Measurements from ENCODE around the gene MTCH1. TPM values are rescaled to one million over a fixed set of nuclear protein-coding genes. Genes with fewer than 3 reads are reported as not detected.

MTCH1 gene, protein sequence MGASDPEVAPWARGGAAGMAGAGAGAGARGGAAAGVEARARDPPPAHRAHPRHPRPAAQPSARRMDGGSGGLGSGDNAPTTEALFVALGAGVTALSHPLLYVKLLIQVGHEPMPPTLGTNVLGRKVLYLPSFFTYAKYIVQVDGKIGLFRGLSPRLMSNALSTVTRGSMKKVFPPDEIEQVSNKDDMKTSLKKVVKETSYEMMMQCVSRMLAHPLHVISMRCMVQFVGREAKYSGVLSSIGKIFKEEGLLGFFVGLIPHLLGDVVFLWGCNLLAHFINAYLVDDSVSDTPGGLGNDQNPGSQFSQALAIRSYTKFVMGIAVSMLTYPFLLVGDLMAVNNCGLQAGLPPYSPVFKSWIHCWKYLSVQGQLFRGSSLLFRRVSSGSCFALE
- 216 TPM for total RNA-seq
- long read RNA-seq, transcript MTCH1-202 (12 exons, 2,057 nt) = major isoform, 460 of 999 reads
- long read RNA-seq, transcript MTCH1-201 (12 exons, 2,006 nt) = minor isoform, 392 of 999 reads
- long read RNA-seq, partial matches to known transcripts = 34 of 999 reads
- long read RNA-seq, other reads (novel, unspliced or antisense) = 107 of 999 reads

DNA sequence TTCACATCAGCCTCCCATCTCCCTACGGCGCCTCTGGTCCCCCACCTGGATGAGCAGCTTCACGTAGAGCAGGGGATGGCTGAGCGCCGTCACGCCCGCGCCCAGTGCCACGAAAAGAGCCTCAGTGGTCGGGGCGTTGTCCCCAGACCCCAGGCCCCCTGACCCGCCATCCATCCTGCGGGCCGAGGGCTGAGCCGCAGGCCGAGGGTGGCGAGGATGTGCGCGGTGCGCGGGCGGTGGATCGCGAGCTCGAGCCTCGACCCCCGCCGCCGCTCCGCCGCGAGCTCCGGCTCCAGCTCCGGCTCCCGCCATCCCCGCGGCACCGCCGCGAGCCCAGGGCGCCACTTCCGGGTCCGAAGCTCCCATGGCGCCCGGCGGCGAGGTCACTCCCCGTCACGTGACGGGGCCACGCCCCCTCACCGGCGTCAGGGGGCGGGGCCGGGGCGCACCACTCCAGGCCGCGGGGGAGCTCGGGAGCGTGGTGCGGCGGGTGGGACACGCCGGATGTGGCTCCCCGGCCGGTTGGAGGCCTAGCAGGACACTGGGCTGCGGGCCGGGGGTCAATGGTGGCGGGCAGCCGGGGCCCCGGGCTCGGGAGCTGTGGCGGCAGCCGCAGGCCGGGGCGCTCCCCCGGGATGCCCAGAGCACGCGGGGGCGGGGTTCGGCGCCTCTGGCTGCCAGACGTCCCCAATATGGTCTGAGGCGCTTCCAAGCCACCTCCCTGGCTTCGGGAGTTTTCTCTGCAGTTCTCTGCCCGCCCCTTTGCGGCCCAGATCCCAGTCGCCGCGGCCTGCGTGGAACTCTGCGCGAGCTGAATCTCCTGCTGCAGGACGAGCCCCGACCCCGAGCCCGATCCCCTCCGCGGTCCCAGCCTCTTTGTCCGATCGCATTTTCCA, at the start of gene MTCH1:
MTCH1 (minus strand) TSS at position 389 of the 896 bp plus-strand sequence; CDS start at position 366, 23 bp downstream.
- peak; percentile 95 for DNase-seq
- intact Hi-C loops (cut with micrococcal nuclease) = no loop called here
- peak; percentile 95 for ATAC-seq

DNA sequence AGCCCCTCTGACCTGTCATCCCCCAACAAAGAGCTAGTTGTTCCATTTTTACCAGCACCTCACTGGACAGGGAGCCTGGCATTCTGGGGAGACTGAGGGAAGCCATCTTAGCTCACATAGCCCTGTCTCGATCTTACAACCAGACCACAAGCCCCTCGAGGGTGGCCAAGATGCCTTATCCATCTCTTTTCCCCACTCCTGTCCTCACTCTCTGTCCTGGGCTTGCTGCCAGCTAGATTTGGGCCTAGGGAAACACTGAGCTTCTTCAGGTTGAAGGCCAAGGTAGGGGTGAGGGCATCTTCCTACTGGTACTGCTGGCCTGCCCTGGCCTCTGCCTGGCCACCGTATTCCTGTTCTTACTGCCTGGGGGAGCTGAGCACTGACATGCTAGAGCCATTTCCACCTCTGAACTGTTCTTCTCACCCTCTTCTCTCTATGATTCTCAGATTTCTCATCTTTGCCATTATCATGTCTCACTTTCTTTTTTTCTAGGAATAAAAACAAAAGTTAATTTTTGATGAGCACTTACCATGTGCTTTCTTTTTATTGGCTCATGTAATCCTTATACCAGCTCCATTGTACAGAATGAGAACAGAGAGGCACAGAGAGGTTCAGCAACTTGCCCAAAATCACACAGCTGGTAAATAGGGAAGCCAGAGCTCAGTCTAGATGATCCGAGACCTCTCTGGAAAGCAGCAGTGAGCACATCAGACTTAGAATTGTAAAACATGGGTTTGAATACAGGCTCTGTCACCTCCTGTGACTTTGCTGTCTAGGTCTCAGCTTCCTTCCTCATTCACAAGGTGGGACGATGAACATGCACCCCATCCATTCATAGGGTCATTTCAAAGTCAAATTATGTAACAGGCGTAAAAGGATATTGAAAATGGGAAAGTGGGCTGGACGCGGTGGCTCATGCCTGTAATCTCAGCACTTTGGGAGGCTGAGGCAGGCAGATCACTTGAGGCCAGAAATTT, 48.1 kb upstream of the MTCH1 start:
- no peak for DNase-seq
- intact Hi-C loops (cut with micrococcal nuclease) = no loop called here
- no peak for ATAC-seq

DNA sequence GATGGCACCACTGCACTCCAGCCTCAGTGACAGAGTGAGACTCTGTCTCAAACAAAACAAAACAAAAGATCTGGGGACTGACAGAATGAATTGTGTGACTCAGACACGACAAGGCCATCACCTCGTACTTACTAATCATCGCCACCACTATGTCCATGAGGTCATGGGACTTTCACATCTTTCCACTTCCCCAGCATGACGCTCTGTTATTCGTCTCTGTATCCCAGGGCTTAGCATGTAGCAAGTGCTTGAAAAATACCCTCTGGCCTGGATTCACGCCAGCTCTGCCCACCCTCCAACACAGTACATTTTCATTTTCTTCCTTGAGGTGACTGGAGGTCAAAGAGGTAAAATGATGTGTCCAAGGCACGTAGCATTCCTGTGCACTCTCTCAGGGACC, 47.3 kb upstream of the MTCH1 start:
- DNase-seq (no peak), ATAC-seq (no peak)
- intact Hi-C loops (cut with micrococcal nuclease) = no loop called here

DNA sequence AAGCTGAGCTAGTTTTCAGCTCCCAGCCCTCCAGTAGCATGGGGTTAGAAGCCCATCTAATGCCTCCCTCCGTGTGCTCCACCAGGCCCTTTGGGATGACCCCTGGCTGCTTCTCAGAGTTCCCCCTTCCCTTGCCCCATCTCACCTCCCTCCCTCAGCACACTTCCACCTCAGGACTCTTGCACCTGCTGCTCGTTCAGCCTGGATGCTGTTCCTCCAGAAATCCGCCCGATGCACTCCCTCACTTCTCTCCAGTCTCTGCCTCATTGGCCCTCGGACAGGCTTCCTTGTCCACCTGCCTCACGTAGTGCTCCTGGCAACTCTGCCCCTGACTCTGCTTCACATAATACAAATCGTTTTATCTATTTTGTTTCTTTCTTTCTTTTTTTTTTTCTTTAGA, 46.2 kb upstream of the MTCH1 start:
- no peak for DNase-seq
- intact Hi-C loops (cut with micrococcal nuclease) = no loop called here

DNA sequence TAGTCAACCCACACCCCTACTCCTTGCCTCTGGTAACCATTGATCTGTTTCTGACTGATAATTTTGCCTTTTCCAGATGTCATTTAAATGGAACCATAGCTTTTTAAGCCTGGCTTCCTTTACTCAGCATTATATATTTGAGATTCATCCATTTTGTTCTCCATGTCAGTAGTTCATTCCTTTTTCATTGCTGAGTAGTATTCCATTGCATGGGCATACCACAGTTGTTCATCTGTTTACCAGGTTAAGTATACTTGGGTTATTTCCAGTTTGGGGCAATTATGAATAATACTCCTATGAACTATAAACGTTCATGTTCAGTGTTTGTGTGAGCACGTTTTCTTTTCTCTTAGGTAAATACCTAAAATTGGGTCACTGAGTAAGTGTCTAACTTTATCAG, 44.6 kb upstream of the MTCH1 start:
- ATAC-seq (no peak), DNase-seq (no peak)
- intact Hi-C loops (cut with micrococcal nuclease) = no loop called here

More for the DNA sequence above, 46.2 kb upstream of the MTCH1 start:
- no peak for ATAC-seq

DNA sequence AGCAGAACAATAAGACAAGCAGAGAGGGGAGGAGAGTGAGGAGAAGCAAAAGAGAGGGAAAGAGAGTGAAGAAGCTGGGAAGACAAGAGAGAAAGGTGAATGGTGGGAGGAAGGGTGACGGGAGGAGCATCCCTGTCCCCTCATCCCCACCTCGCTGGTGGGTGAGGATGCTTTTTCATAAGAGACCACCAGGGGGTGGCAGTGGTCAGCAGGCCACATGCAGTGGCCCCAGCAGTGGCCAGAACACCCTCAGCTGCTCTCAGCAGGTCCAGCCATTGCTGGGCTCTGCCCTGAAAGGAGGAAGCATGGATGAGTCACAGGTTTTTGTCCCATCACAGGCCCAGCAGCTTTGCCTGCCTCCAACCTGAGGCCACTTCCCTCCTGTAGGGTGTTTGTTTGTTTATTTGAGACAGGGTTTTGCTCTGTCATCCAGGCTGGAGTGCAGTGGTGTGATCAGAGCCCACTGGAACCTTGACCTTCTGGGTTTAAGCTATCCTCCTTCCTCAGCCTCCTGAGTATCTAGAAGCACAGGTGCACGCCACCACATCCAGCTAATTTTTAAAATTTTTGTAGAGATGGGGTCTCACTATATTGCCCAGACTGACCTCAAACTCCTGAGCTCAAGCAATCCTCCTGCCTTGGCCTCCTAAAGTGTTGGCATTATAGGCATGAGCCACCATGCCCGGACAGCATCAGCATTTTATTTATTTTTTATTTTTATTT, 43.4 kb upstream of the MTCH1 start:
- intact Hi-C loops (cut with micrococcal nuclease) = loop anchor here (10.0 kb wide), 1 partner anchor 185 kb away; no protein-coding TSS in a partner anchor
- DNase-seq (peak; percentile 81), ATAC-seq (peak; percentile 94)

DNA sequence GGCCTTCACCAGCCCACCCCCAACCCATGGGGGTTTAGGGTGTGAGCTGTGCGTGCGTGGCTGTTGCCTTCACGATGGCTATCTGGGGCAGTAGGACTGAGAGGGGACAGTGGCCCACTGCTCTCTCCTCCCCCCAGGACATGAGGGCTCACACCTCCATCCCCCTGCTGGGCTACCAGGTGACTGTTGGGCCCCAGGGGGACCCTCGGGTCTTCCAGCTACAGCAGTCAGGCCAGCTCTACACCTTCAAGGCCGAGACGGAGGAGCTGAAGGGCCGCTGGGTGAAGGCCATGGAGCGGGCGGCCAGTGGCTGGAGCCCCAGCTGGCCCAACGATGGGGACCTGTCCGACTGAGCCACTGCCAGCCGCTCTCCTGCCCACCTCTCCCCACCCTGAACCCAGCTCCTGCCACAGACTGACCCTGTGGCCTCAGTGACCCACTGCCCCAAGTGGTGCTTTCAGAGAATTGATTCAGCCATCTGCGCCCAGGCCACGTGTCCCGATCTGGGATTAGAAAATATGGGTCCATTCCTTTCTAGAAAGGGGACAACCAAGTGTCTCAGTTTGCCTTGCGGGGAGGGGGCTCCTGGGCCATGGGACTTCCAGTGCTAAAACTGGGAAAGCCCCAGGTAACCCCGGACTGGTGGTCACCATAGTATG, 41.9 kb upstream of the MTCH1 start:
- intact Hi-C loops (cut with micrococcal nuclease) = loop anchor here (10.0 kb wide), 1 partner anchor 187 kb away; no protein-coding TSS in a partner anchor
- no peak for DNase-seq
- no peak for ATAC-seq

DNA sequence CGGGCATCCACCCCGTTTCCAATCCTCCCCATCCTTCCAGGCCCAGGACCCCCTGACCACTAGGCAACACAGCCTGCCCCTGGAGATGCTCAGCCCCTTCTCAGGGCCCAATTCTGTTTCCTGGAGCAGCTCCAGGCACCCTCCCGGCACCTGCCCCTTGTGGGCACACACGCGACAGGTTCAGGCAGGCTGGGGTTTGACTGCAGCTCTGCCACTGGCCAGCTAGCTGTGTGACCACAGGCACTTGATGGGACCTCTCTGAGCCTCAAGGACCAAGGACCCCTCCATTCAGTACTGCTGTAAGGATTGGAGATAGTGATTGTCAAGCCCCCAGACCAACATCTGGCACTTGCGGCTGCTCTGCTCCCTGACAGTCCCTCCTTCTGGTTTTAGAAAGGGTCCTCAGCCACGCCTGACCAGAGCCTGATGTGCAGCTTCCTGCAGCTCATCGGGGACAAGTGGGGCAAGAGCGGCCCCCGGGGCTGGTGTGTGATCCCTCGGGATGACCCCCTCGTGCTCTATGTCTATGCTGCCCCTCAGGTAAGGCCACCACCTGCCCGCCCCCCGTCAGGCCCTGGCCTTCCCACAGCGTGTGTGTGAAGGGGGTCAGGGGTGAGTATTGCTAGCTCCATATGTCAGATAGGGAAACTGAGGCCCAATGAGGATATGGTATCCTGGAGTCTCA, 41.2 kb upstream of the MTCH1 start:
- intact Hi-C loops (cut with micrococcal nuclease) = loop anchor here (10.0 kb wide), 1 partner anchor 188 kb away; no protein-coding TSS in a partner anchor
- ATAC-seq = no peak
- DNase-seq = no peak

DNA sequence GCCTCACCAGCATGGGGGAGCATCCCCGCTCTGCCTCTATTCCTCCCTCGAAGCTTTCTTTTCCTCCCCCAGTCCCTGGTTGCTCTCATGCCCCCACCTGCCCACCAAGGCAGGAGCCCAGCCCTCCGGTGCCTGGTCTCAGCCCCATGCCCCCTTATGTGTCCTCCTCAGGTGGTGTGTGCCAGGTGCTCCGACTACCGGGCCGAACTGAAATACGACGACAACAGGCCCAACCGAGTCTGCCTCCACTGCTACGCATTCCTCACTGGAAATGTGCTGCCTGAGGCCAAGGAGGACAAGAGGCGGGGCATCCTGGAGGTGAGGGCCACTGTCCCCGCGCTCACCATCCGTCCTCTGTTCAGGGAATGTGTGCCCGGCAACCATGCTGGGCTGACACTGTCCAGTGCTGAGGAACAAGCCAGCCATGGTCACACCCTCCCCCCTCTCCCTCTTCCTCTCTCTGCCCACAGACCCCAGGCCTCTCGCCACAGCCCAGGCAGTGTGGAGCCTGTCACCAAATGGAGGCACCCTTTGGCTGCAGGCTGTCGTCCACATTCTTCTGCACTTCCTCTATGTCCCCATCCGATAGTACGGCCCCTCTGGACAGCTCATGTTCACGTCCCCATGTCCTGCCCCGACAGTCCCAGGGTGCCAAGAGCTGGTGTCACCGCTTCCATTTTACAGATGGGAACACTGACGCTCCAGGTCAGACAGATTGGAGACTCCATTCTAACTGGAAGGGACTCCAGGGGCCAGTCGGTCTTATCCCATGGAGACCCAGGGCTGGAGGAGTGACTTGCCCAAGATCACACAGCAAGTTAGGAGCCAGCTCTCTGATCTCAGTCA, 39.8 kb upstream of the MTCH1 start:
- intact Hi-C loops (cut with micrococcal nuclease) = loop anchor here (10.0 kb wide), 1 partner anchor 189 kb away; no protein-coding TSS in a partner anchor
- no peak for DNase-seq
- ATAC-seq = no peak

DNA sequence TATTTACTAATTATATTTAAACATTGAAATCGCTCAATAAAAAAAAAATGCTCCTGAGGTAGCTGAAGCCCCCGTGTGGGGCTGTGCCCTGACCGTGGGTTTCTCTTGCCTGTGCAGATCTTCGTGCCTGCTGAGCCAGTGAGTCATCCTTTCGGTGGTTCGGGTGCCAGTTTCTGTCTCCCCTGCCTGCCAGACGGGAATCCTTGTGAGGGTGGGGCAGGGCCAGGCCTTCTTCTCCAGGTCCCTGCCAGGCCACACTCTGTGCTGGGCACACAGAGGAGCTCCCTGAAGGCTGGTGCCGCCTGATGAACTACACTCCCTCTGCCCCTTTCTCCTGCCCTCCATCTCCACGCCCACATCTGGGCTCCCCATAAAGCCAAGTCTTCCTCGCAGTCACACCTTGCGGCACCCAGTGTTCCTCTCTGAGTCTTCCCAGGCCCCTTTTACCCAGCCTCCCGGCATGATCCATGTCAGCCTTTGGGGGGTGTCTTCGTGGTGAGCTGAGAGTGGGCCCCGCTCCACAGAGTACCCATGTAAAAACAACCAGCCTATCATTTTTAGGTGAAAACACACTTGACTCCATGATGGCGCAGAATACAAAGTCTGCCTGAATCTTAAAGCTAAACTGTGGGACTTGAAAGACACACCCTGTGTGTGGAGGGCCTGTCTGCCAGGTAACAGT, 38.8 kb upstream of the MTCH1 start:
- intact Hi-C loops (cut with micrococcal nuclease) = loop anchor here (10.0 kb wide), 1 partner anchor 190 kb away; no protein-coding TSS in a partner anchor
- DNase-seq (no peak), ATAC-seq (no peak)

DNA sequence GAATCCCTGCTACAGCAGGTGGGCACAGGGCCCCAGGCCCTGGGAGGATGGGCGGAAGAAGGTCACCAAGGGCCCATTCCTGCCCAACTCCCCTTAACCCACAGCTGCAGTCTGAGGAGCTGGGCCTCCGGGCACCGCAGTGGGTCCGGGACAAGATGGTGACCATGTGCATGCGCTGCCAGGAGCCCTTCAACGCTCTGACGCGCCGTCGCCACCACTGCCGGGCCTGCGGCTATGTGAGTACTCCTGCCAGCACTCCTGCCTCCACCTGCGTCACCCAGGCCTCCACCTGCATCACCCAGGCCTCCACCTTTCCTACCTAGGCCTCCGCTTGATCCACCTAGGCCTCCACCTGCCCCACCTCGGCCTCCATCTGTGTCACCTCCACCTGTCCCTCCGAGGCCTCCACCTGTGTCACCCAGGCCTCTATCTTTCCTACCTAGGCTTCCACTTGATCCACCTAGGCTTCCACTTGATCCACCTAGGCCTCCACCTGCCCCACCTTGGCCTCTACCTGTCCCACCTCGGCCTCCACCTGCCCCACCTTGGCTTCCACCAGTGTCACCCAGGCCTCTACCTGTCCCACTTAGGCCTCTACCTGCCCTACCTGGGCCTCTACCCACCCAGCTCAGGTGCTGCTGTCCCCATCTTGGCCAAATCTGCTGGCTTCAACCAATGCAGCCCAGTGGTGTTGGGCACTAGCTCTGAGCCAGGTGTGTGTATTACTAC, 36.3 kb upstream of the MTCH1 start:
- no peak for DNase-seq
- ATAC-seq = no peak
- intact Hi-C loops (cut with micrococcal nuclease) = loop anchor here (10.0 kb wide), 1 partner anchor 193 kb away; no protein-coding TSS in a partner anchor

DNA sequence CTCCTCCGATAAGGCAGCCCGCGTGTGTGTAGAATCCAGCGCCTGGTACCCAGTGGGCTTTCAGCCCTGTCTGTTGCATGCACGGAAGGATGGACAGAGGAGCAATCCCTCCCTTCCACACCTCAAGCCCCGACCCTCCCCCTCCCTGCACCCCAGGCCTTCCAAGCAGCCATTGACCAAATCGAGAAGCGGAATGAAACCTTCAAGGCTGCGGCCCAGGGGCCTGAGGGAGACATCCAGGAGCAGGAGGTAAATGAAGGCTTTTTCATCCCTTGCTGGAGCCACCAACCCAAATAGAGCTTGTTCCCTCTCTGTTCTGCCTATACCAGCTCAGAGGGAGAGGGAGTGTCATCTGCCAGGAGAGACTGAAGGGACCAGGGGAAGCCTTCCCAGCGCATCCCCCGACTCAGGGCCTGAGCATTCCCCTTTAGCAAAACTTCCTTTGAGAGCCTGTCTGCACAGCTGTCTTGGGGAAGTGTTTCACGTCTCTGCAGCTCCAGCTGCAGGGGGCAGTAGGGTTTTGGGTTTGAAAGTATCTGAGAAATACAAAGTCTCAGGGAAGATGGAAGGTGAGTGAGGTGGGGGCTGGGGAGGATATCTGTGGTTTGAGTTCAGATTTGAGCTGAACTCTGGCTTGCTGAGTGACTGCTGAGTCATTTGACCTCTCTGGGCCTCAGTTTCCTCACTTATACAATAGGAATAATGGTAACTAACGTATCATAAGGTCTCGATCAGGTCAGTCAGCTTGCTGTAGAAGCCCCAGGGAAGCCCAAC, 35.5 kb upstream of the MTCH1 start:
- ATAC-seq = no peak
- intact Hi-C loops (cut with micrococcal nuclease) = loop anchor here (10.0 kb wide), 1 partner anchor 193 kb away; no protein-coding TSS in a partner anchor
- DNase-seq = no peak

DNA sequence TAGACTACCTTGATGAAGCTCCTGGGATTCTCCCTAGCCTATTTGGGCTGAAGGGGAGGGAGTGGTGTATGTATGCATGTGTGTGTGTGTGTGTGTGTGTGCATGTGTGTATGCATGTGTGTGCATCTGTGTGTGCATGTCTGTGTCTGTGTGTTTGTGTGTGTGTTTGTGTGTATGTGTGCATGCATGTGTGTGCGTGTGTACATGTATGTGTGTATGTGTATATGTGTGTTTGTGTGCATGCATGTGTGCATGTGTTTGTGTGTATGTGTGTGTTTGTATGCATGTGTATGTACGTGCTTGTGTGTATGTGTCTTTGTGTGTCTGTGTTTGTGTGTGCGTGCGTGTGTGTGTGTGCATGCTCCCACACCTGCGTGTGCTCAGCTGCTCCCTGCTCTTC, 34.8 kb upstream of the MTCH1 start:
- ATAC-seq = no peak
- no peak for DNase-seq
- intact Hi-C loops (cut with micrococcal nuclease) = loop anchor here (10.0 kb wide), 1 partner anchor 194 kb away; no protein-coding TSS in a partner anchor

DNA sequence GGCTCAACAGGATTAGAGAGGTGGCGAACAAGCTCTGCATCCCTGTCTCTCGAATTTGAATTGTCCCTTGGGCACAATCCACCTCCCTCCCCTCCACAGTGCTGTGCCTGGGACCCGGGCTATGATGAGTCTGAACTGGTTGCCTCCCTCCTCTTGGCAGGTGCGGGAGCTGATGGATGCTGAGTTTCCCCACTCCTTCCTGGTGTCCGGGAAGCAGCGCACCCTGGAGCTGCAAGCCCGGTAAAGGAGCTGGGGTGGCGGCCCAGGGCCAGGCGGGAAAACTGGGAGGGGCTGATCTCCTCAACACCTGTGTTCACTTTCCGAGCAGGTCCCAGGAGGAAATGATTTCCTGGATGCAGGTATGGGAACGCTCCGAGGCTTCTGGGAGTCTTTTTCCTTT, 34.4 kb upstream of the MTCH1 start:
- intact Hi-C loops (cut with micrococcal nuclease) = loop anchor here (10.0 kb wide), 1 partner anchor 194 kb away; no protein-coding TSS in a partner anchor
- DNase-seq (no peak), ATAC-seq (no peak)
